Upper lobe of left lung (tissue), 4 donors: ENCODE measurements around the gene INO80D.

Source experiments
- CTCF ChIP-seq, 6 experiments: fragments of 450-650 bp in 4 of 6; fragments of 200-600 bp in 2 of 6; sonication (generic) in 2 of 6; IDR thresholded peaks; one replicate each; pipeline ENCODE4 v1.5.1; 2016 to 2019; ENCODE audit warnings: antibody characterized with exemption in 6 of 6
- EP300 ChIP-seq, 4 donors: sonication (generic); formaldehyde crosslinking; IDR thresholded peaks; one replicate each; pipeline ENCODE4 v1.5.1; 2017; ENCODE audit warnings: antibody characterized with exemption in 4 of 4, control low read depth in 2 of 4
- POLR2A ChIP-seq, 4 donors: fragments of 450-650 bp; IDR thresholded peaks; one replicate each; pipeline ENCODE4 v1.5.1; 2016 to 2017; ENCODE audit warnings: antibody characterized with exemption in 4 of 4, mild to moderate bottlenecking in 2 of 4
- POLR2AphosphoS5 ChIP-seq, 2 donors: sonication (generic); formaldehyde crosslinking; IDR thresholded peaks; one replicate each; pipeline ENCODE4 v1.5.1; 2017; ENCODE audit warnings: antibody characterized with exemption in 2 of 2

- TF ChIP-seq CTCF (IDR thresholded peaks at IDR 0.05): no peak
- TF ChIP-seq POLR2AphosphoS5 (IDR thresholded peaks at IDR 0.05): no peak
- TF ChIP-seq POLR2A (IDR thresholded peaks at IDR 0.05): no peak
- no peak for TF ChIP-seq EP300 (IDR thresholded peaks at IDR 0.05)
These were observed 85.2 kb downstream of the INO80D start for GRCh38 chr2:206000776-206001175.
